ENCODE measurements around the gene HLA-F.

HLA-F gene

GRCh38 chr6:29696147-29697125 lies 26.8 kb upstream of the HLA-F start:
- DNase-seq (ENCODE audit: extremely low read depth, insufficient read length), result no peak

GRCh38 chr6:29702519-29703103 lies 20.6 kb upstream of the HLA-F start:
- peak; percentile 91 for TF ChIP-seq CTCF (IDR thresholded peaks at IDR 0.05; ENCODE audit: insufficient read depth, low read length, poor library complexity, severe bottlenecking)
- Histone ChIP-seq H3K4me3 (replicated peaks; ENCODE audit: low read depth, low read length) (no peak overlapping the region), H3K27me3 (replicated peaks; ENCODE audit: control insufficient read depth, insufficient read depth, low read length) (no peaks in the 10 kb centered on the region), H3K36me3 (ENCODE audit: control insufficient read depth, insufficient read depth, low read length) (no peaks in the 10 kb centered on the region)
- DNase-seq (ENCODE audit: extremely low read depth, insufficient read length), result peak; percentile 62

More at GRCh38 chr6:29696147-29697125, 26.8 kb upstream of the HLA-F start:
- TF ChIP-seq CTCF (IDR thresholded peaks at IDR 0.05; ENCODE audit: insufficient read depth, low read length, poor library complexity, severe bottlenecking), result peak; percentile 80
- Histone ChIP-seq H3K27me3 (replicated peaks; ENCODE audit: control insufficient read depth, insufficient read depth, low read length) (no peaks in the 10 kb centered on the region; the same call in 1 of the 2 replicates), H3K4me3 (replicated peaks; ENCODE audit: low read depth, low read length) (no peak overlapping the region), H3K36me3 (ENCODE audit: control insufficient read depth, insufficient read depth, low read length) (no peaks in the 10 kb centered on the region)

- Histone ChIP-seq H3K27me3 (replicated peaks; ENCODE audit: control insufficient read depth, insufficient read depth, low read length) (no peaks in the 10 kb centered on the region), H3K4me3 (replicated peaks; ENCODE audit: low read depth, low read length) (no peak overlapping the region), H3K36me3 (ENCODE audit: control insufficient read depth, insufficient read depth, low read length) (no peaks in the 10 kb centered on the region)
- no peak for DNase-seq (ENCODE audit: extremely low read depth, insufficient read length)
- peak; percentile 49 for TF ChIP-seq CTCF (IDR thresholded peaks at IDR 0.05; ENCODE audit: insufficient read depth, low read length, poor library complexity, severe bottlenecking)
These were observed 17.6 kb upstream of the HLA-F start for GRCh38 chr6:29705389-29706231.

- TF ChIP-seq CTCF (IDR thresholded peaks at IDR 0.05; ENCODE audit: insufficient read depth, low read length, poor library complexity, severe bottlenecking), result no peak
- Histone ChIP-seq H3K4me3 (replicated peaks; ENCODE audit: low read depth, low read length) (peak overlapping the region; percentile 0; the same call in 1 of the 2 replicates), H3K36me3 (ENCODE audit: control insufficient read depth, insufficient read depth, low read length) (no peaks in the 10 kb centered on the region), H3K27me3 (replicated peaks; ENCODE audit: control insufficient read depth, insufficient read depth, low read length) (no peaks in the 10 kb centered on the region)
- DNase-seq (ENCODE audit: extremely low read depth, insufficient read length), result no peak
These were observed 14.6 kb upstream of the HLA-F start for GRCh38 chr6:29708432-29709179.

GRCh38 chr6:29709188-29709587 lies 14.0 kb upstream of the HLA-F start:
- H3K36me3 ChIP-seq (ENCODE audit: control insufficient read depth, insufficient read depth, low read length), result no peaks in the 10 kb centered on the region
- no peak for DNase-seq (ENCODE audit: extremely low read depth, insufficient read length)
- TF ChIP-seq CTCF (IDR thresholded peaks at IDR 0.05; ENCODE audit: insufficient read depth, low read length, poor library complexity, severe bottlenecking), result no peak
- no peaks in the 10 kb centered on the region for H3K27me3 ChIP-seq (replicated peaks; ENCODE audit: control insufficient read depth, insufficient read depth, low read length)
- H3K4me3 ChIP-seq (replicated peaks; ENCODE audit: low read depth, low read length), result peak overlapping the region; percentile 0; the same call in 1 of the 2 replicates

All from GM06990 (cell line).